Measurements from ENCODE around the gene LIX1.

- TF ChIP-seq CTCF (IDR thresholded peaks at IDR 0.05) (no peak), EP300 (IDR thresholded peaks at IDR 0.05) (no peak), POLR2A (IDR thresholded peaks at IDR 0.05) (no peak), POLR2AphosphoS5 (IDR thresholded peaks at IDR 0.05) (no peak)
These were observed 98.9 kb downstream of the LIX1 start for GRCh38 chr5:97043511-97043910.
